Measurements from ENCODE around the gene KDM2B. TPM values are rescaled to one million over a fixed set of nuclear protein-coding genes. Genes with fewer than 3 reads are reported as not detected.
A peak's percentile ranks its signal among the peaks of the same experiment; 100 is the strongest.

The KDM2B gene
- 10 to 100 TPM; 43.4 to 47.7 TPM for total RNA-seq

DNA sequence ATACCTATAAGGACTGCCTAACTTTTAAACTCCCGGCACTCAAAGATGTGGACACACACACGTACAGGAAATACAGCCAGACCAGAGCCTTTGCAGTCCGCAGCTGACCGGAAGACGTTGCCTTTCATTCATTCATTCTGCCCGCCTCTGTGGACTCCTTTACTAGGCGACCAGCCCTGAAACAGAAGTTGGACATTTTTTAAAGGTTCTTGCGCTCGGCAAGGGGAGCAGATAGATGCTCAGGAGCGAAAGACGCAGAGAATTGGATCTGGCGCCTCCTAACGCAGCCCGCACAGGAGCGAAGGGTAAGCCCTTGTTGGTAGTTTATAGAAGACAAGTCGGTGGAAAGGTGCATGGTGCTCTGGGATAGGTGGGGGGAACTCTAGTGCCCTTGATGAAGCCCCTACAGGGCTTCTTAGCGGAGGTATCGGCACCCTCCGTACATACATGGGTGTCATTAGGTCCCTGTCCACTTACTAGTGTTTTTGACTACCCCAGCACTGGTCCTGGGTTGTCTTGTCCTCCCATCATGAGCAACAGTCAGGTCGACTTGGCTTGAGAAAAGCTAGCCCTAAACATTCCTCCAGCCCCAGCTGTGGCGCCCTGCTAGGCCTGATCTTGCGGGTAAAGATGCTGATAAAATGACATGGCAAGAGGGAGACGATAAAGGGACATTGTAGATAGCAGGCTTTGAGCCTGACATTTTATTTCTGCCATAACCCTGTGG is at the start of gene KDM2B:
TSS of gene KDM2B (minus strand) at position 65 of the 727 bp plus-strand sequence. CDS start 112 bp downstream, outside the sequence.
- no peaks in the 10 kb centered on the region for H3K27me3 Mint-ChIP-seq (ENCODE audit: low read depth)
- H3K27ac Mint-ChIP-seq, result peak within 1 kb of the TSS; percentile 98
- H3K4me3 Mint-ChIP-seq, result peak within 1 kb of the TSS; percentile 99 to 100
- DNase-seq (no peak), ATAC-seq (replicated peaks in 1 of 2) (peak; percentile 18 to 32)
- no peaks in the 10 kb centered on the region for H3K9me3 Mint-ChIP-seq
- H3K4me1 Mint-ChIP-seq (ENCODE audit: low read depth), result peaks cover 39% of the 10 kb centered on the region
- H3K36me3 Mint-ChIP-seq (ENCODE audit: insufficient read depth in 2 of 2), result peaks cover 0 to 2% of the 10 kb centered on the region in 2 donors

DNA sequence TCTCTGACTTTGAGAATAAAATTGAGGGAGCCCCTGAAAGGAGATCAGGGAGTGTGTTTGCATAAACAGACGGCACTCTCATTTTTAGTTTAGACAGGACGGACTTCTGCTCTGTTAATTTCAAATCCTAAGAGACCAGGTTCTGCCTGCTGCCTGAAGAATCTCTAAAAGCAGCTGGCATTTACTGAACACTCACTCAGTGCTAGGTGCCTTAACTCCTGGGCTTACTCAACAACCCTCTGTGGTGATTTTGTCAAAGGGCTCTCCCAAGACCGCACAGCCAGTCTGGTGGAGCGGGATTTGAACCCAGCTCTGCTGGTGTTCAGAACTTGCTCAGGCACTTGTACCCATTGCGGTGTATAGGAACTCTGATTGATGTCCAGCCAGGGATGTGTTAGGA is 47.7 kb upstream of the KDM2B start:
- Mint-ChIP-seq H3K4me3 (peak overlapping the region; percentile 88 to 93), H3K4me1 (ENCODE audit: low read depth) (peaks cover 70% of the 10 kb centered on the region), H3K36me3 (ENCODE audit: insufficient read depth in 2 of 2) (peaks cover 2 to 4% of the 10 kb centered on the region in 2 donors), H3K9me3 (no peaks in the 10 kb centered on the region), H3K27ac (peak overlapping the region; percentile 99), H3K27me3 (ENCODE audit: low read depth) (no peaks in the 10 kb centered on the region)
- ATAC-seq (replicated peaks in 1 of 2) (no peak), DNase-seq (peak; percentile 16 to 28)

DNA sequence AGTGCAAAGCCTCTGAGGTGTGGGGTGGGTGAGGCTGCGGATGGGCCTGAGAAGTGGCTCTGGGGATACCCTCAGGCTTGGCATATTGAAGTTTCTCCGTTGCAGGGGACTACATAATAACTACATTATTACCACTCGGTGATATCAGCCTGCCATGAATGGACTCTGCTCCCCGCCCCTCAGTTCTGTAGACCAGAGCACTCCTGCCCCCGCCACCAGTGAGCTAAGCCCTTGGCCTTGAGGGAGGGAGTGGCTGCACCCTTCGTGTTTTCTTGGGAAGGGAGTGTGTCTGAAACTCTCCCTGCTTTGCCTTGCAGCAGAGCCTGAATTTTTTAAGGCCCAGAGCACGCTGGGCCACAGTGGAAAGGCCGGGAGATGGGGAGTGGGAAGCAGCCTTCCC is 47.2 kb upstream of the KDM2B start:
- DNase-seq, result peak; percentile 27 to 29
- Mint-ChIP-seq H3K4me1 (ENCODE audit: low read depth) (peaks cover 70% of the 10 kb centered on the region), H3K27me3 (ENCODE audit: low read depth) (no peaks in the 10 kb centered on the region), H3K27ac (peak overlapping the region; percentile 99), H3K9me3 (no peaks in the 10 kb centered on the region), H3K36me3 (ENCODE audit: insufficient read depth in 2 of 2) (peaks cover 2 to 4% of the 10 kb centered on the region in 2 donors), H3K4me3 (peak overlapping the region; percentile 88 to 93)
- no peak for ATAC-seq (replicated peaks in 1 of 2)

DNA sequence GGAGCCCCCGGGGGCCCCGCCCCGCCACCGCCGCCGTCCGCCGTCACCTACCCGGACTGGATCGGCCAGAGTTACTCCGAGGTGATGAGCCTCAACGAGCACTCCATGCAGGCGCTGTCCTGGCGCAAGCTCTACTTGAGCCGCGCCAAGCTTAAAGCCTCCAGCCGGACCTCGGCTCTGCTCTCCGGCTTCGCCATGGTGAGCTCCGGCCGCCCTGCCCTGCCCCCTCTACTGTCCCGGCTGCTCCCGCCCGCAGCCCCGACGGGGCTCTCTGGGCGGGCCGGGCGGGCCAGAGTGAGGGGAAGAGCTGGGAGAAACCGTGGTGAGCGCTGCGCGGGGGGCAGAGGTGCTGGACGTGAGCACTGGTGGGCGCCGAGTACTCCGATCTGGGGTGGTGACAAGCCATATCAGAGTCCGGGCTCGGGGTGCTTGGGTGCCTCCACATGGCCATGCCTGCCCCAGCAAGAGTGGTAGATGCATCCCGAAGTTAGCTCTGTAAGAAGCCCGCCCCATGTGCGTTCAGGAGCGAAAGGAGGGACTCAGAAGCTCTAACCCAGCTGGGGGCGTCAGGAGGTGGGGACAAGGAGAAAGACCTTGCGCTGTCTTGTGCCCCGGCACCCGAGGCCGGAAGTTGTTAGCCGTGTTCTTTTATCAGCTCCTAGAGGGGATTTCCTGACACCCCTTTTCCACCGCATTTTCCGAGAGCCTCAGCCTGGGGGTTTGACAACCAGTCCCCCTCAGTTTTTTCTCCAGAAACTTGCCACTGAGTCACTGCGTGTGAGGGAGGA is 46.2 kb upstream of the KDM2B start:
- Mint-ChIP-seq H3K9me3 (no peaks in the 10 kb centered on the region), H3K36me3 (ENCODE audit: insufficient read depth in 2 of 2) (peaks cover under 1 to 4% of the 10 kb centered on the region in 2 donors), H3K27me3 (ENCODE audit: low read depth) (no peaks in the 10 kb centered on the region), H3K27ac (peak overlapping the region; percentile 99), H3K4me3 (peak overlapping the region; percentile 88 to 93), H3K4me1 (ENCODE audit: low read depth) (peaks cover 60% of the 10 kb centered on the region)
- ATAC-seq (replicated peaks in 1 of 2), result peak; percentile 61 to 67
- DNase-seq, result peak; percentile 82 to 90

DNA sequence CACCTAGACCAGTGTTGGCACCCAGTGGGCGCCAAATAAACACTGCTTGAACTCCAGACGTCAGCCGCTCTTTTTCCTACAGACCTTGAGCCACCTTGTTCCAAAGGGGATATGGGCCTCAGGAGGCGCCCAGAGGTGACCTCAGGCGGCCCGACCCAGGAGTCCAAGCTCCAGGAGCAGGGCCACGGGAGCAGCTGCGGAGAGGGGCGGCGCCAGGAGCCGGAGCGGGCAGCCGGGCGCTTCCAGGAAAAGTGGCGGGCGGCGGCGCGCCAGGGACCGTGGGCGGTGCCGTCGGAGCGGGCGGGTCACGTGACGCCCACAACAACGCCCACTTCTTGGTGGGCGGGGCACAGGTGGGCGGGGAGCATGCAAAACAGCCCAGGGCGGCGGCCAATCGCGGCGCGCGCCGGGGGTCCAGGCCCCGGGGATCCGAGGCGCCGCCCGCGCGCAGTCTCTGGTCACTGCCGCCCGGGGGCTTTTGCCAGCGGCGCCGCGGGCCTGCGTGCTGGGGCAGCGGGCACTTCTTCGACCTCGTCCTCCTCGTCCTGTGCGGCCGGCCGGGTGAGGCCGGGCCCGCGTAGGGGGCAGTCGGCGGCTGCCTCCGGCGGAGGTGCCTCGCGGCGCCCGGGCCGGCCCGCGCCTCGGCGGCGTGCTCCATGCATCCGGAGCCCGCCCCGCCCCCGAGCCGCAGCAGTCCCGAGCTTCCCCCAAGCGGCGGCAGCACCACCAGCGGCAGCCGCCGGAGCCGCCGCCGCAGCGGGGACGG is 45.4 kb upstream of the KDM2B start, which contains the start of gene ORAI1:
TSS of gene ORAI1 (plus strand) at position 444 of the 766 bp plus-strand sequence.
- H3K27me3 Mint-ChIP-seq (ENCODE audit: low read depth), result no peaks in the 10 kb centered on the region
- DNase-seq (peak; percentile 98 to 99), ATAC-seq (replicated peaks in 1 of 2) (peak; percentile 71 to 72)
- no peaks in the 10 kb centered on the region for H3K9me3 Mint-ChIP-seq
- peaks cover 53% of the 10 kb centered on the region for H3K4me1 Mint-ChIP-seq (ENCODE audit: low read depth)
- peaks cover 0 to 4% of the 10 kb centered on the region in 2 donors for H3K36me3 Mint-ChIP-seq (ENCODE audit: insufficient read depth in 2 of 2)
- H3K4me3 Mint-ChIP-seq, result peak within 1 kb of the TSS; percentile 88 to 93
- H3K27ac Mint-ChIP-seq, result peak within 1 kb of the TSS; percentile 99

DNA sequence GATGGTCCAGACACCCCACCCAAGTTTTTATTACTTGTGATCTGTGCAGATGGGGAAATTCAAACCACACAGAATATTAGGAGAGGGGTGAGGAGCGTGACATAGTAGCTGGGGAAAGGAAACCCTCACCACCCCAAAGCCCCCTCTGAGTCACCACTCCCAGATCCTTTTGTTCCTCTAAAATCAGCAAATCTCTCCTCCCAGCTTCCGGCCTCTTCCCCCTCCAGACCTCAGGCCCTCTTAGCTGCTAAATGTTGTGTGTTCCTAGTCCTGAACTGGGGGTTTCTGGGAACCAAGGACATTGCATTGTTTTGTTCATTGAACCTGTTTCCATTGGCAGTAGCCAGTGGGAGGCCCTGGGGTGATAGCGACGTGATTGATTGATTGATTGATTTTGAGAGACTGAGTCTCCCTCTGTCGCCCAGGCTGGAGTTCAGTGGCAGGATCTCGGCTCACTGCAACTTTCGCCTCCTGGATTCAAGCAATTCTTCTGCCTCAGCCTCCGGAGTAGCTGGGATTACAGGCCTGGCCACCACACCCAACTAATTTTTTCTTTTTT is 39.6 kb upstream of the KDM2B start:
- H3K27me3 Mint-ChIP-seq (ENCODE audit: low read depth), result no peaks in the 10 kb centered on the region
- H3K4me3 Mint-ChIP-seq, result no peak overlapping the region
- peaks cover 16% of the 10 kb centered on the region for H3K4me1 Mint-ChIP-seq (ENCODE audit: low read depth)
- ATAC-seq (replicated peaks in 1 of 2) (no peak), DNase-seq (no peak)
- H3K27ac Mint-ChIP-seq, result no peak overlapping the region
- no peaks in the 10 kb centered on the region for H3K9me3 Mint-ChIP-seq
- H3K36me3 Mint-ChIP-seq (ENCODE audit: insufficient read depth in 2 of 2), result no peaks in the 10 kb centered on the region

DNA sequence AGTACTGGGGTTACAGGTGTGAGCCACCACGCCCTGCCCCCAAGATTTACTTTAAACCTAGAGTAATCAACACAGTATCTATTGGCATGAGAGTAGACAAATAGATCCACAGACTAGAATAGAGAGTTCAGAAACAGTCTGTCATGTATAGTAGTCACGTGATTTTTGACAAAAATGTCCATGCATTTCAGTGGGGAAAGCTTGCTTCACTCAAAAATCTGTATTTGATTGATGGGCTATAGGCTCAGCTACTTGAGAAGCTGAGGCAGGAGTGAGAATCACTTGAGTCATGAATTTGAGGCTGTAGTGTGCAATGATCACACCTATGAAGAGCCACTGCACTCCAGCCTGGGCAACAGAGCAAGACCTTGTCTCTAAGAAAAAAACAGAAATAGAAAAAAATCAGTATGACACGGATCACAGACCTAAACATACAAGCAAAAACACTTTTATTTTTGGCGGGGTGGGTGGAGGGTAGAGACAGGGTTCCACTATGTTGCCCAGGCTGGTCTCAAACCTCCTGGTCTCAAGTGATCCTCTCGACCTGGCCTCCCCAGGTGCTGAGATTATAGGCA is 37.9 kb upstream of the KDM2B start:
- ATAC-seq (replicated peaks in 1 of 2) (no peak), DNase-seq (no peak)
- Mint-ChIP-seq H3K27ac (no peak overlapping the region), H3K4me3 (no peak overlapping the region), H3K4me1 (ENCODE audit: low read depth) (peaks cover 19% of the 10 kb centered on the region), H3K27me3 (ENCODE audit: low read depth) (no peaks in the 10 kb centered on the region), H3K36me3 (ENCODE audit: insufficient read depth in 2 of 2) (no peaks in the 10 kb centered on the region), H3K9me3 (no peaks in the 10 kb centered on the region)

DNA sequence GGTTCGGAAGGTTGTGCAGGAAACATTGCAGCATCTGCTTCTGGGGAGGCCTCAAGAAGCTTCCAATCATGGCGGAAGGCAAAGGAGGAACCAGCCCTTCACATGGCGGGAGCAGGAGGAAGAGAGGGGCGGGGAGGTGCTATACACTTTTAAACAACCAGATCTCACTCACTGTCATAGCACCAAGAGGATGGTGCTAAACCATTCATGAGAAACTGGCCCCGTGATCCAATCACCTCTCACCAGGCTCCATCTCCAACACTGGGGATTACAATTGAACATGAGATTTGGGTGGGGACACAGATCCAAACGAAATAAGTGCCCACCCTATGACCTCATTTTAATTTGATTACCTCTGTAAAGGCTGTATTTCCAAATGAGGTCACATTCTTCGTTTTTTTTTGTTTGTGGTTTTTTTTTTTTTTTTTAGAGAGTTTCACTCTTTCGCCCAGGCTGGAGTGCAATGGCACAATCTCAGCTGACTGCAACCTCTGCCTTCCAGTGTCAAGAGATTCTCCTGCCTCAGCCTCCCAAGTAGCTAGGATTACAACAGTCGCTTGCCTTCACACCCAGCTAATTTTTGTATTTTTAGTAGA is 34.1 kb upstream of the KDM2B start:
- H3K4me1 Mint-ChIP-seq (ENCODE audit: low read depth), result peaks cover 14% of the 10 kb centered on the region
- H3K9me3 Mint-ChIP-seq, result no peaks in the 10 kb centered on the region
- no peak for ATAC-seq (replicated peaks in 1 of 2)
- DNase-seq, result no peak
- no peaks in the 10 kb centered on the region for H3K27me3 Mint-ChIP-seq (ENCODE audit: low read depth)
- no peaks in the 10 kb centered on the region for H3K36me3 Mint-ChIP-seq (ENCODE audit: insufficient read depth in 2 of 2)
- H3K27ac Mint-ChIP-seq, result no peak overlapping the region
- no peak overlapping the region for H3K4me3 Mint-ChIP-seq

DNA sequence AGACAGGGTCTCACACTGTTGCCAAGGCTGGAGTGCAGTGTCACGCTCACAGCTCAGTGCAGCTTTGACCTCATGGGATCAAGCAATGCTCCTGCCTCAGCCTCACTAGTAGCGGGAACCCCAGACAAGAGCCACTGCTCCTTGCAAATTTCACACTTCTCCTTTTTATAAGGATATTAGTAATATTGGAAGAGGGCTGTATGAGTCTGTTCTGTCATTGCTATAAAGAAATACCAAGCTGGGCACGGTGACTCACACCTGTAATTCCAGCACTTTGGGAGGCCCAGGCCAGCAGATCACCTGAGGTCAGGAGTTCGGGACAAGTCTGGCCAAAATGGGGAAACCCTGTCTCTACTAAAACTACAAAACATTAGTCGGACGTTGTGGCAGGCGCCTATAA is 32.6 kb upstream of the KDM2B start:
- H3K4me1 Mint-ChIP-seq (ENCODE audit: low read depth), result peaks cover 14% of the 10 kb centered on the region
- H3K9me3 Mint-ChIP-seq, result no peaks in the 10 kb centered on the region
- no peak overlapping the region for H3K4me3 Mint-ChIP-seq
- no peaks in the 10 kb centered on the region for H3K36me3 Mint-ChIP-seq (ENCODE audit: insufficient read depth in 2 of 2)
- ATAC-seq (replicated peaks in 1 of 2), result no peak
- H3K27me3 Mint-ChIP-seq (ENCODE audit: low read depth), result no peaks in the 10 kb centered on the region
- DNase-seq, result no peak
- H3K27ac Mint-ChIP-seq, result no peak overlapping the region

DNA sequence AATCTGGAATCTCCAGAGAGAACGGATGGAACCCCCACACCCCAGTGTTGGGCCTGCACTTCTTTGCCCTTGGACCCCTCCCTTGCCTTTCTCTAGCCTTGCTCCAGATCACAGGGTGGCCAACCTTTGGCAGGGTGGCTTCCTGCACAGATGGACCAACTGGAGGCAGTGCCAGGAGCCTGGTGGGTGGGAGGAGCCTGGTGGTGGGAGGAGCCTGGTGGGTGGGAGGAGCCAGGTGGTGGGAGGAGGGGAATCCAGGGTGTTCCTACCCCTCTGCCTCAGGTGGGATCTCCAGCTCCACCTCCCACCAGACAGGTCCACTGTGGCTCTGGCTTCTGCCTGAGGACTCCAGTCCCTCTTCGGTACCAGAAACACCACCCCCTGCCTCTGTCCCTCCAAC is 30.5 kb upstream of the KDM2B start:
- ATAC-seq (replicated peaks in 1 of 2) (peak; percentile 49 to 51), DNase-seq (no peak)
- no peak overlapping the region for H3K27ac Mint-ChIP-seq
- H3K27me3 Mint-ChIP-seq (ENCODE audit: low read depth), result no peaks in the 10 kb centered on the region
- peaks cover 14% of the 10 kb centered on the region for H3K4me1 Mint-ChIP-seq (ENCODE audit: low read depth)
- no peaks in the 10 kb centered on the region for H3K9me3 Mint-ChIP-seq
- no peaks in the 10 kb centered on the region for H3K36me3 Mint-ChIP-seq (ENCODE audit: insufficient read depth in 2 of 2)
- H3K4me3 Mint-ChIP-seq, result no peak overlapping the region

DNA sequence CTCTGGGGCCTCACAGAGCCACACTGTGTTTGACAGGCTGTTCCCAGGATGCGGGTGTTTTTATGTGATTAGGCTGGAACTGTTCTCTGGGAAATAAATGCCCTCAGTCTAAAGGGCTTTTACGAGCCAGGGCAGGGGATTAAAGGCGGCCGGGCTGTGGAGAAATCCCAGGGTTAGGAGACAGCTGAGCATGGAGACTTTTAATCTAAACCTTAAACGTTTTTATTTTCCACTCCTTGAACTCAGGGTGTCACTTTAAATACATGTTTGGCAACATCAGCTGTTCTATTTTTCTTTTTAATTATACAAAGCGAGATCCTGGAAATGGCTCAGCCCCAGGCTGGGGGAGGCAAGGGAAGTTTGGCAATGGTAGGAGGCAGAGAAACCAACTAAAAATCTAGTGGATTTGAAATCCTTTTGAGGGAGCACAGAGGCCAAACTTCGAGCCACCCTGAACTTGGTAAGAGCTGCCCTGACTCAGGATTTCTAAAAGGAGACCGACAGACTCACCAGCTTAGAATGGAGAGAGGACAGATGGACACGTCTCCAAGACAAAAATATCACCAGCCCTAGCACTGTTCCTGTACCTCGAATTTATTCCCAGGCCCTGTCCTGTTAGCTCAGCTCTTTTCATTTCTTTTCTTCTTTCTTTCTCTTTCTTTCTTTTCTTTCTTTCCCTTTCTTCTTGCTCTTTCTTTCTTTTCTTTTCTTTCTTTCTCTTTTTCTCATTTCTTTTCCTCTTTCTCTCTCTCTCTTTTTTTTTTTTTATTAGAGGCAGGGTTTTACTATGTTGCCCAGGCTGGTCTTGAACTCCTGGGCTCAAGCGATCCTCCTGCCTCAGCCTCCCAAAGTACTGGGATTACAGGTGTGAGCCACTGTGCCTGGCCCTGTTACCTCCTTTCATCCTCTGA is 29.7 kb upstream of the KDM2B start:
- peak overlapping the region; percentile 90 for H3K27ac Mint-ChIP-seq
- H3K9me3 Mint-ChIP-seq, result no peaks in the 10 kb centered on the region
- no peaks in the 10 kb centered on the region for H3K36me3 Mint-ChIP-seq (ENCODE audit: insufficient read depth in 2 of 2)
- H3K27me3 Mint-ChIP-seq (ENCODE audit: low read depth), result no peaks in the 10 kb centered on the region
- DNase-seq (no peak), ATAC-seq (replicated peaks in 1 of 2) (no peak)
- H3K4me3 Mint-ChIP-seq, result no peak overlapping the region
- peaks cover 12% of the 10 kb centered on the region for H3K4me1 Mint-ChIP-seq (ENCODE audit: low read depth)

Measured in activated T-cell treated with anti-CD3 and anti-CD28 coated beads, Interleukin-2, amount 50 U/mL, for 72 hours (primary cell).